SK-N-SH (cell line): ENCODE measurements around the gene HAAO. TPM values are rescaled to one million over a fixed set of nuclear protein-coding genes. Genes with fewer than 3 reads are reported as not detected.

ENCODE experiments used
- CTCF ChIA-PET: fragments of 300-600, 350-600 bp; formaldehyde crosslinking; extraction: SDS; loops from one replicate; lab custom pipeline; 2021; lab: Yijun Ruan, JAX
- POLR2A ChIA-PET: fragments of 350-600 bp; sonication (Branson Sonifier 250); formaldehyde crosslinking; extraction: SDS; loops from one replicate; lab custom pipeline; 2020; ENCODE audit warnings: antibody characterized with exemption, inconsistent platforms; lab: Yijun Ruan, JAX
- DNase-seq: peaks from one replicate; pipeline ENCODE4 v3.0.0; 2012
- H2AFZ ChIP-seq: fragments of 200-600 bp; sonication (generic); 2 replicates; pipeline ENCODE4 v1.8.1; 2016; ENCODE audit warnings: antibody characterized with exemption, mild to moderate bottlenecking, low read depth
- H3F3A ChIP-seq: fragments of 200-600 bp; sonication (generic); replicated peaks from 2 replicates; pipeline ENCODE3; 2016; ENCODE audit warnings: antibody characterized with exemption, mild to moderate bottlenecking; ENCODE audit not compliant: insufficient read depth
- H3K27ac ChIP-seq, 2 experiments: fragments of 200-500 bp in 1 of 2; fragments of 200-600 bp in 1 of 2; sonication (Bioruptor generic) in 1 of 2; sonication (generic), shearing (Covaris generic) in 1 of 2; 2 replicates each; pipeline versions ENCODE4 v1.5.1 to v1.6.1; 2014 to 2016; ENCODE audit warnings: low read depth in 2 of 2, inconsistent platforms in 1 of 2, low read length in 1 of 2, mild to moderate bottlenecking in 1 of 2, mixed read lengths in 1 of 2
- H3K27me3 ChIP-seq: fragments of 200-600 bp; sonication (generic), shearing (Covaris generic); 2 replicates; pipeline ENCODE4 v1.6.1; 2016; ENCODE audit warnings: mixed run types; ENCODE audit not compliant: insufficient read depth
- H3K36me3 ChIP-seq, 2 experiments: fragments of 200-500 bp in 1 of 2; fragments of 200-600 bp in 1 of 2; sonication (Bioruptor generic) in 1 of 2; sonication (generic) in 1 of 2; replicated peaks in 1 of 2; 2 replicates each; pipeline versions ENCODE3 to v1.5.1; 2014 to 2016; ENCODE audit warnings: low read length in 1 of 2, mild to moderate bottlenecking in 1 of 2; ENCODE audit not compliant: insufficient read depth in 2 of 2, control insufficient read depth in 1 of 2
- H3K4me1 ChIP-seq, 2 experiments: fragments of 200-500 bp in 1 of 2; fragments of 200-600 bp in 1 of 2; sonication (Bioruptor generic) in 1 of 2; sonication (generic), shearing (Covaris generic) in 1 of 2; 2 replicates each; pipeline versions ENCODE4 v1.5.1 to v1.6.1; 2014 to 2016; ENCODE audit warnings: low read depth in 1 of 2, low read length in 1 of 2, mixed run types in 1 of 2; ENCODE audit not compliant: insufficient read depth in 2 of 2, control insufficient read depth in 1 of 2
- H3K4me2 ChIP-seq: fragments of 200-600 bp; sonication (generic), shearing (Covaris generic); 2 replicates; pipeline ENCODE4 v1.6.1; 2017; ENCODE audit warnings: mixed run types
- H3K4me3 ChIP-seq, 2 experiments: fragments of 200-500 bp in 1 of 2; fragments of 200-600 bp in 1 of 2; sonication (Bioruptor generic) in 1 of 2; sonication (generic), shearing (Covaris generic) in 1 of 2; 2 replicates each; pipeline versions ENCODE4 v1.5.1 to v1.8.1; 2014 to 2016; ENCODE audit warnings: low read depth in 2 of 2, inconsistent platforms in 1 of 2, low read length in 1 of 2, mild to moderate bottlenecking in 1 of 2, mixed read lengths in 1 of 2, moderate library complexity in 1 of 2
- H3K79me2 ChIP-seq: fragments of 200-600 bp; sonication (generic); 2 replicates; pipeline ENCODE4 v1.8.1; 2017; ENCODE audit warnings: mild to moderate bottlenecking; ENCODE audit not compliant: insufficient read depth
- H3K9ac ChIP-seq: fragments of 200-600 bp; sonication (generic); 2 replicates; pipeline ENCODE4 v1.6.1; 2017; ENCODE audit warnings: mixed run types
- H3K9me2 ChIP-seq: fragments of 200-600 bp; sonication (generic); 2 replicates; pipeline ENCODE4 v1.6.1; 2017; ENCODE audit warnings: mixed run types
- H3K9me3 ChIP-seq: fragments of 200-600 bp; sonication (generic); 2 replicates; pipeline ENCODE4 v1.6.1; 2017; ENCODE audit warnings: mixed run types, mild to moderate bottlenecking, moderate library complexity
- H4K20me1 ChIP-seq: fragments of 200-600 bp; sonication (generic); 2 replicates; pipeline ENCODE4 v1.6.1; 2017; ENCODE audit warnings: mild to moderate bottlenecking, mixed run types; ENCODE audit not compliant: insufficient read depth
- CHD2 ChIP-seq: fragments of 150-350 bp; IDR thresholded peaks from 2 replicates; pipeline ENCODE4 v1.6.1; 2018; ENCODE audit warnings: low read length; ENCODE audit not compliant: partially characterized antibody
- EZH2phosphoT487 ChIP-seq: fragments of 200-600 bp; sonication (generic); IDR thresholded peaks from 2 replicates; pipeline ENCODE4 v1.6.1; 2017; ENCODE audit warnings: low read depth, mixed run types, mild to moderate bottlenecking, antibody characterized with exemption, moderate library complexity, borderline replicate concordance
- FOSL2 ChIP-seq: IDR thresholded peaks from 2 replicates; pipeline ENCODE4 v1.4.0; 2012; ENCODE audit warnings: low read depth, mild to moderate bottlenecking, moderate library complexity, borderline replicate concordance
- FOXM1 ChIP-seq: IDR thresholded peaks from 2 replicates; pipeline ENCODE4 v1.4.0; 2012; ENCODE audit warnings: low read depth, mild to moderate bottlenecking
- MEF2A ChIP-seq: IDR thresholded peaks from 2 replicates; pipeline ENCODE4 v1.4.0; 2012; ENCODE audit warnings: low read depth, borderline replicate concordance
- NFIC ChIP-seq: IDR thresholded peaks from 2 replicates; pipeline ENCODE4 v1.4.0; 2012; ENCODE audit warnings: borderline replicate concordance
- NRF1 ChIP-seq: IDR thresholded peaks from 2 replicates; pipeline ENCODE4 v1.6.1; 2012; ENCODE audit warnings: low read depth, mild to moderate bottlenecking, low read length
- POLR2AphosphoS5 ChIP-seq: IDR thresholded peaks from 2 replicates; pipeline ENCODE4 v1.6.1; 2012; ENCODE audit warnings: low read depth, low read length
- RAD21 ChIP-seq: IDR thresholded peaks from 2 replicates; pipeline ENCODE4 v1.6.1; 2012; ENCODE audit warnings: mild to moderate bottlenecking, low read length
- RXRA ChIP-seq: IDR thresholded peaks from 2 replicates; pipeline ENCODE4 v1.4.0; 2012; ENCODE audit warnings: low read depth, mild to moderate bottlenecking, borderline replicate concordance
- SIN3A ChIP-seq: IDR thresholded peaks from 2 replicates; pipeline ENCODE4 v1.6.1; 2012; ENCODE audit warnings: low read depth, mild to moderate bottlenecking, low read length, moderate library complexity, borderline replicate concordance
- SMC3 ChIP-seq: IDR thresholded peaks from 2 replicates; pipeline ENCODE4 v1.6.1; 2012; ENCODE audit warnings: low read depth, low read length, improper control_type of control experiment
- TAF1 ChIP-seq: IDR thresholded peaks from 2 replicates; pipeline ENCODE4 v1.6.1; 2012; ENCODE audit warnings: low read depth, mild to moderate bottlenecking, low read length, moderate library complexity, borderline replicate concordance
- TCF12 ChIP-seq: IDR thresholded peaks from 2 replicates; pipeline ENCODE4 v1.4.0; 2012
- TEAD4 ChIP-seq: IDR thresholded peaks from 2 replicates; pipeline ENCODE4 v1.4.0; 2012; ENCODE audit warnings: mild to moderate bottlenecking, borderline replicate concordance; ENCODE audit not compliant: insufficient read depth
- WGBS: methylation state at CpG from one replicate; pipeline ENCODE4 v1.1.6; 2017; ENCODE audit warnings: low lambda C conversion rate; 5-methylcytosine and 5-hydroxymethylcytosine counted together
- polyA plus RNA-seq, 3 experiments: library from polyadenylated mRNA; depleted of rRNA; stranded (reverse); fragments of >200 nt; gene quantifications; 2 replicates each; pipeline ENCODE4 v1.2.3, GENCODE V29; 2012
- TF ChIP-seq, protein P1 (sequence below): IDR thresholded peaks from 2 replicates; pipeline ENCODE4; 2012
- TF ChIP-seq, protein P2 (sequence below): IDR thresholded peaks from 2 replicates; pipeline ENCODE4 v1.4.0; 2012; ENCODE audit warnings: low read depth, borderline replicate concordance

Gene HAAO
- polyA plus RNA-seq, 1 of the 3 experiments (the other 2 are of a cell fraction) = not detected

DNA sequence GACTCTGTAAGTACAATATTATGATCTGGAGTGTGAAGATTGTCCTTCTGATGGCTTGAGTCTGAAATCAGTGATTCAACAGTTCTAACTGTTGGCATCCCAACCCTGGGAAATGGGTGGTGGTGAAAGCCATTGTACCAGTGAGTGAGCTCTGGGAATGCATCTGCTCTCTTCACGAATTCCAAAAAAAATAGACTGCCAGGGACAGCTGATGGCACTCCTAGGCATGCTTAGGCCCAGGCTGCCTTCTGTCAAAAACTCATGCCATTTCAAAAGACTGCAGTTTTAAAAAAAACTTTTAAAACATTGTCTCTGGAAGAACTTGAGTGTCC, 48.8 kb downstream of the HAAO start:
- Histone ChIP-seq H4K20me1 (no peaks in the 10 kb centered on the region), H3K4me3 (no peak overlapping the region), H3K27me3 (no peaks in the 10 kb centered on the region), H3K27ac (no peak overlapping the region), H2AFZ (no peak overlapping the region), H3K9me2 (no peaks in the 10 kb centered on the region), H3F3A (no peaks in the 10 kb centered on the region)
- POLR2A ChIA-PET = no interaction called here
- TF ChIP-seq, protein P1, sequence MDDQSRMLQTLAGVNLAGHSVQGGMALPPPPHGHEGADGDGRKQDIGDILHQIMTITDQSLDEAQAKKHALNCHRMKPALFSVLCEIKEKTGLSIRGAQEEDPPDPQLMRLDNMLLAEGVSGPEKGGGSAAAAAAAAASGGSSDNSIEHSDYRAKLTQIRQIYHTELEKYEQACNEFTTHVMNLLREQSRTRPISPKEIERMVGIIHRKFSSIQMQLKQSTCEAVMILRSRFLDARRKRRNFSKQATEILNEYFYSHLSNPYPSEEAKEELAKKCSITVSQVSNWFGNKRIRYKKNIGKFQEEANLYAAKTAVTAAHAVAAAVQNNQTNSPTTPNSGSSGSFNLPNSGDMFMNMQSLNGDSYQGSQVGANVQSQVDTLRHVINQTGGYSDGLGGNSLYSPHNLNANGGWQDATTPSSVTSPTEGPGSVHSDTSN = no peak
- TF ChIP-seq, protein P2, sequence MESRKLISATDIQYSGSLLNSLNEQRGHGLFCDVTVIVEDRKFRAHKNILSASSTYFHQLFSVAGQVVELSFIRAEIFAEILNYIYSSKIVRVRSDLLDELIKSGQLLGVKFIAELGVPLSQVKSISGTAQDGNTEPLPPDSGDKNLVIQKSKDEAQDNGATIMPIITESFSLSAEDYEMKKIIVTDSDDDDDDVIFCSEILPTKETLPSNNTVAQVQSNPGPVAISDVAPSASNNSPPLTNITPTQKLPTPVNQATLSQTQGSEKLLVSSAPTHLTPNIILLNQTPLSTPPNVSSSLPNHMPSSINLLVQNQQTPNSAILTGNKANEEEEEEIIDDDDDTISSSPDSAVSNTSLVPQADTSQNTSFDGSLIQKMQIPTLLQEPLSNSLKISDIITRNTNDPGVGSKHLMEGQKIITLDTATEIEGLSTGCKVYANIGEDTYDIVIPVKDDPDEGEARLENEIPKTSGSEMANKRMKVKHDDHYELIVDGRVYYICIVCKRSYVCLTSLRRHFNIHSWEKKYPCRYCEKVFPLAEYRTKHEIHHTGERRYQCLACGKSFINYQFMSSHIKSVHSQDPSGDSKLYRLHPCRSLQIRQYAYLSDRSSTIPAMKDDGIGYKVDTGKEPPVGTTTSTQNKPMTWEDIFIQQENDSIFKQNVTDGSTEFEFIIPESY = no peak
- TF ChIP-seq RAD21 = no peak
- no peak for TF ChIP-seq SMC3
- no peak for TF ChIP-seq TAF1
- no peak for TF ChIP-seq FOXM1
- TF ChIP-seq FOSL2 = no peak
- TF ChIP-seq NRF1 = no peak
- TF ChIP-seq MEF2A = no peak
- no peak for TF ChIP-seq TCF12
- no peak for TF ChIP-seq CHD2
- TF ChIP-seq TEAD4 = no peak
- TF ChIP-seq EZH2phosphoT487 = no peak
- TF ChIP-seq, all 33 proteins: peak for 0
- peaks cover 0 to 4% of the 10 kb centered on the region in 2 experiments for H3K36me3 ChIP-seq
- H3K4me1 ChIP-seq = no peaks in the 10 kb centered on the region
- no peaks in the 10 kb centered on the region for H3K79me2 ChIP-seq
- H3K9me3 ChIP-seq = no peaks in the 10 kb centered on the region
- H3K9ac ChIP-seq = no peak overlapping the region
- WGBS = 56% methylated on average over 1 of the region's 1 CpG
- no peak overlapping the region for H3K4me2 ChIP-seq
- CTCF ChIA-PET = interaction anchor here (2.9 kb wide), 1 partner anchor 10 kb away, joined by 17 read pairs; no protein-coding TSS in a partner anchor
- no peak for DNase-seq

DNA sequence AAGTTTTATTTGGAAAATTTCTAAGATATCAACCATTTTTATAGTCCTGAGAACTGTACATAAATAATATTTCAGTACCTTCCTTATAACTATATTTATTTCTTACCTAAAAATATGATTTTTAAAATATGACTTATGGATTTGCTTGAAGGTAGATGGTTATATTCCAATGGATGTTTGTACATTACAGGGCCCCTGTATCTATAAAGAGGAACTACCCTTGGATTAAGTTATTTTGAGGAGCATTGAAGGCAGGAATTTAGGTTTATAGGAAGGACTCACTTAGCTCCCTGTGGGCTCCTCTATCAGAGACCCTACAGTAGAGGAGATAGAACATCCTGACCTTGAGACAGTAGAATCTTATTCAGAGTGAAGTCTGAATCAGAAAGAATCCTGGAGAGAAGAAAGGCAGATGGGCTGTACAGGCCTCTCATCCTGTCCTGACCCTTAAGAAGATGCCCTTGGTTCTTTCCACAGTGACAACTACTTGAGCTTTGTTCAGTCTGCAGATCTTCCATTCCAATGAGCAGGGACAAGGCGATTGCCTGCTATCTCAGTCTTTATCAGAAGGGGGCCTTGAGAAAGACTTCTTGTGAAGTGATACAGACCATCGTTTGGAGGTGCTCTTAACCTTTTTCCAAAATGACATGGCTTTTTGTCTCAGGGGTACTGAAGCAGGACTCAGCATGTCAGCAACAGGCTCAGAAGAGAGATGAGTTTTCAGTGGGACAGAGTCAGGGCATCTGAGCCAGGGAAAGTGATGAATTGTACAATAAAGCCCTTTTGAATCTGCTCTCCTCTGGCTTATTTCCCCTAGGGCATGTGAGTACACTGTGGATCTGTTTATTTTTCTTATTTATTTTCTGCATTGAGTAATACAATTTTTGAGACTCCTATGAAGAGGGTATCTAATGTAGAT, 49.4 kb downstream of the HAAO start:
- CTCF ChIA-PET = interaction anchor here (2.9 kb wide), 1 partner anchor 10 kb away, joined by 17 read pairs; no protein-coding TSS in a partner anchor
- Histone ChIP-seq H3K27ac (no peak overlapping the region), H3K27me3 (no peaks in the 10 kb centered on the region), H4K20me1 (no peaks in the 10 kb centered on the region), H3K4me2 (no peak overlapping the region), H3K4me1 (no peaks in the 10 kb centered on the region), H3K79me2 (no peaks in the 10 kb centered on the region), H2AFZ (no peak overlapping the region), H3K36me3 (peaks cover 0 to 4% of the 10 kb centered on the region in 2 experiments), H3K9me2 (no peaks in the 10 kb centered on the region), H3K4me3 (no peak overlapping the region), H3F3A (no peaks in the 10 kb centered on the region), H3K9ac (no peak overlapping the region), H3K9me3 (no peaks in the 10 kb centered on the region)
- 57% methylated on average over 2 of the region's 2 CpGs for WGBS
- POLR2A ChIA-PET = no interaction called here
- no peak for DNase-seq
- no peak for TF ChIP-seq CHD2
- TF ChIP-seq NRF1 = no peak
- TF ChIP-seq SIN3A = no peak
- no peak for TF ChIP-seq RXRA
- no peak for TF ChIP-seq NFIC
- no peak for TF ChIP-seq POLR2AphosphoS5
- TF ChIP-seq MEF2A = no peak
- TF ChIP-seq SMC3 = no peak
